ENCODE data around the gene CCDC148. TPM values are rescaled to one million over a fixed set of nuclear protein-coding genes. Genes with fewer than 3 reads are reported as not detected.
"Not testable (repeated sequence)": the region's sequence is repeated elsewhere in the genome, so short reads cannot be mapped to it uniquely, and the experiment has no call there.

The CCDC148 gene
- total and polyA plus RNA-seq, 3 donors from 2014 or later = 2.3 to 5.7 (median 5.0) TPM

GRCh38 chr2:158478816-158479215 lies 22.3 kb upstream of the CCDC148 start:
- H3K27me3 ChIP-seq = no peaks in the 10 kb centered on the region
- 45 to 52% methylated on average over 1 of the region's 1 CpG for WGBS, 2 donors
- no peak overlapping the region for H3K4me3 ChIP-seq
- peaks cover 7% of the 10 kb centered on the region for H3K4me1 ChIP-seq
- TF ChIP-seq CTCF (IDR thresholded peaks at IDR 0.05) (no peak), POLR2A (IDR thresholded peaks at IDR 0.05) (no peak)
- no peaks in the 10 kb centered on the region for H3K36me3 ChIP-seq (ENCODE audit: low read depth, missing control alignments)
- no peak for DNase-seq
- H3K9me3 ChIP-seq = no peaks in the 10 kb centered on the region
- peak overlapping the region in 1 of 2 donors; percentile 47 for H3K27ac ChIP-seq
- intact Hi-C loops (cut with DNase I; ENCODE audit: low total_unique reads) = no loop called here

DNA sequence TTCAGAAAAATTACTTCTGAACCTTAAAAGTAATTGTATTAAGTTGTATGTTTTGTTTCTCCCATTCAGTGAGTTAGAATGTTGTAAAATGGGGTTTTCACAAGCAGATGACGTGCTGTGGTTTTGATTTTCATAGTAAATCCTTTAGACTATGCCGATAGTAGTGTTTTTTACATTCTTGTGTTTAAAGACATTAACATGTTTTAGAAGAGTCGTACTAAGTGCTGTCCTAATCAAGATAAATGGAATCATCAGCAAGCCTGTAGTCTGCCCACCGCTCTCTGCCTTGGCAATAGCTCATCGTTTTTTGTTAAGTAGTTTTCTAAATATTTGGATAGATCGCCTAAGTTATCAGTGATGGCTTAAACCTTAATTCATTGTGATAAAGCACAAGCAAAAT lies 21.7 kb upstream of the CCDC148 start:
- TF ChIP-seq CTCF (IDR thresholded peaks at IDR 0.05) = no peak
- no peak for TF ChIP-seq POLR2A (IDR thresholded peaks at IDR 0.05)
- no peaks in the 10 kb centered on the region for H3K27me3 ChIP-seq
- intact Hi-C loops (cut with DNase I; ENCODE audit: low total_unique reads) = no loop called here
- no peak for DNase-seq
- H3K4me1 ChIP-seq = peaks cover 7% of the 10 kb centered on the region
- H3K27ac ChIP-seq = peak overlapping the region; percentile 25 to 47
- H3K9me3 ChIP-seq = no peaks in the 10 kb centered on the region
- no peak overlapping the region for H3K4me3 ChIP-seq
- H3K36me3 ChIP-seq (ENCODE audit: low read depth, missing control alignments) = no peaks in the 10 kb centered on the region
- 47 to 70% methylated on average over 6 of the region's 6 CpGs for WGBS, 2 donors

- DNase-seq = no peak
- TF ChIP-seq POLR2A (IDR thresholded peaks at IDR 0.05) (no peak), CTCF (IDR thresholded peaks at IDR 0.05) (no peak)
- Histone ChIP-seq H3K9me3 (no peaks in the 10 kb centered on the region), H3K27me3 (no peaks in the 10 kb centered on the region), H3K4me3 (no peak overlapping the region), H3K36me3 (ENCODE audit: low read depth, missing control alignments) (no peaks in the 10 kb centered on the region), H3K27ac (peak overlapping the region in 1 of 2 donors; percentile 47), H3K4me1 (peaks cover 7% of the 10 kb centered on the region)
- intact Hi-C loops (cut with DNase I; ENCODE audit: low total_unique reads) = no loop called here
- 47 to 65% methylated on average over 3 of the region's 3 CpGs for WGBS, 2 donors
These were observed 20.6 kb upstream of the CCDC148 start for GRCh38 chr2:158477202-158477601.

GRCh38 chr2:158474526-158475011 lies 18.0 kb upstream of the CCDC148 start:
- H3K4me1 ChIP-seq; H3K27ac ChIP-seq; H3K9me3 ChIP-seq; H3K27me3 ChIP-seq; DNase-seq; H3K4me3 ChIP-seq; H3K36me3 ChIP-seq (ENCODE audit: low read depth, missing control alignments); intact Hi-C loops (cut with DNase I; ENCODE audit: low total_unique reads): not testable (repeated sequence)
- 89 to 98% methylated on average over 2 to 3 of the region's 3 CpGs for WGBS, 2 donors

GRCh38 chr2:158473719-158474392 lies 17.3 kb upstream of the CCDC148 start:
- Histone ChIP-seq H3K9me3 (no peaks in the 10 kb centered on the region), H3K4me3 (no peak overlapping the region), H3K27ac (no peak overlapping the region), H3K36me3 (ENCODE audit: low read depth, missing control alignments) (no peaks in the 10 kb centered on the region), H3K27me3 (no peaks in the 10 kb centered on the region), H3K4me1 (peaks cover 7% of the 10 kb centered on the region)
- no peak for DNase-seq
- 85 to 88% methylated on average over 8 of the region's 8 CpGs for WGBS, 2 donors
- TF ChIP-seq POLR2A (IDR thresholded peaks at IDR 0.05) (no peak), CTCF (IDR thresholded peaks at IDR 0.05) (no peak)
- intact Hi-C loops (cut with DNase I; ENCODE audit: low total_unique reads) = no loop called here

- H3K27me3 ChIP-seq; intact Hi-C loops (cut with DNase I; ENCODE audit: low total_unique reads): not testable (repeated sequence)
- whole genome bisulfite sequencing, 2 donors = 94 to 96% methylated on average over 3 of the region's 3 CpGs
These were observed 16.7 kb upstream of the CCDC148 start for GRCh38 chr2:158473300-158473699.

GRCh38 chr2:158472829-158473228 lies 16.3 kb upstream of the CCDC148 start:
- H3K27ac ChIP-seq; DNase-seq; H3K4me3 ChIP-seq; H3K27me3 ChIP-seq; intact Hi-C loops (cut with DNase I; ENCODE audit: low total_unique reads); H3K4me1 ChIP-seq; H3K9me3 ChIP-seq; H3K36me3 ChIP-seq (ENCODE audit: low read depth, missing control alignments): not testable (repeated sequence)
- WGBS, 2 donors = 87 to 95% methylated on average over 3 of the region's 3 CpGs

More at GRCh38 chr2:158473300-158473699, 16.7 kb upstream of the CCDC148 start:
- DNase-seq; H3K27ac ChIP-seq; H3K4me3 ChIP-seq; H3K9me3 ChIP-seq; H3K4me1 ChIP-seq; H3K36me3 ChIP-seq (ENCODE audit: low read depth, missing control alignments): not testable (repeated sequence)

Data from testis (tissue), 3 donors.